ENCODE results near the gene SGSH. TPM values are rescaled to one million over a fixed set of nuclear protein-coding genes. Genes with fewer than 3 reads are reported as not detected.

Gene SGSH
- total RNA-seq, 4 donors from 2014 or later = 26.1 to 50.5 (median 34.6) TPM

GRCh38 chr17:80184423-80184714 is 35.8 kb downstream of the SGSH start:
- Histone ChIP-seq H3K9me3 (no peaks in the 10 kb centered on the region), H3K27me3 (no peaks in the 10 kb centered on the region), H3K27ac (no peak overlapping the region), H3K4me3 (no peak overlapping the region), H3K4me1 (peaks cover 0 to 16% (median 0%) of the 10 kb centered on the region in 4 donors), H3K36me3 (no peaks in the 10 kb centered on the region)
- 63 to 73% methylated on average over 4 to 9 of the region's 10 CpGs for WGBS, 2 donors
- DNase-seq (ENCODE audit: low spot score in 2 of 2) = no peak
- no peak for TF ChIP-seq CTCF (IDR thresholded peaks at IDR 0.05)
- TF ChIP-seq EP300 (IDR thresholded peaks at IDR 0.05) = no peak
- no peak for TF ChIP-seq POLR2A (IDR thresholded peaks at IDR 0.05)

- H3K27me3 ChIP-seq = no peaks in the 10 kb centered on the region
- no peak overlapping the region for H3K27ac ChIP-seq
- no peak overlapping the region for H3K4me3 ChIP-seq
- DNase-seq (ENCODE audit: low spot score in 2 of 2) = no peak
- no peaks in the 10 kb centered on the region for H3K9me3 ChIP-seq
- TF ChIP-seq EP300 (IDR thresholded peaks at IDR 0.05) (no peak), CTCF (IDR thresholded peaks at IDR 0.05) (no peak), POLR2A (IDR thresholded peaks at IDR 0.05) (no peak)
- WGBS, 2 donors = 73 to 78% methylated on average over 26 of the region's 26 CpGs
- H3K4me1 ChIP-seq = peaks cover 0 to 16% (median 0%) of the 10 kb centered on the region in 4 donors
- no peaks in the 10 kb centered on the region for H3K36me3 ChIP-seq
These were observed 36.3 kb downstream of the SGSH start for GRCh38 chr17:80183581-80184422.

- H3K27me3 ChIP-seq = no peaks in the 10 kb centered on the region
- H3K4me1 ChIP-seq = peaks cover 0 to 9% (median 0%) of the 10 kb centered on the region in 4 donors
- no peak overlapping the region for H3K4me3 ChIP-seq
- no peak for DNase-seq (ENCODE audit: low spot score in 2 of 2)
- no peaks in the 10 kb centered on the region for H3K9me3 ChIP-seq
- WGBS, 2 donors = 88 to 90% methylated on average over 12 of the region's 12 CpGs
- TF ChIP-seq EP300 (IDR thresholded peaks at IDR 0.05) (no peak), CTCF (IDR thresholded peaks at IDR 0.05) (no peak), POLR2A (IDR thresholded peaks at IDR 0.05) (no peak)
- H3K27ac ChIP-seq = no peak overlapping the region
- H3K36me3 ChIP-seq = no peaks in the 10 kb centered on the region
These were observed 37.3 kb downstream of the SGSH start for GRCh38 chr17:80182845-80183223.

GRCh38 chr17:80182118-80182844 is 37.9 kb downstream of the SGSH start:
- peaks cover 0 to 4% (median 0%) of the 10 kb centered on the region in 4 donors for H3K4me1 ChIP-seq
- no peaks in the 10 kb centered on the region for H3K9me3 ChIP-seq
- H3K27ac ChIP-seq = no peak overlapping the region
- no peaks in the 10 kb centered on the region for H3K36me3 ChIP-seq
- H3K4me3 ChIP-seq = no peak overlapping the region
- H3K27me3 ChIP-seq = no peaks in the 10 kb centered on the region
- DNase-seq (ENCODE audit: low spot score in 2 of 2) = no peak
- 88 to 90% methylated on average over 17 to 30 of the region's 30 CpGs for WGBS, 2 donors
- TF ChIP-seq EP300 (IDR thresholded peaks at IDR 0.05) (no peak), POLR2A (IDR thresholded peaks at IDR 0.05) (no peak), CTCF (IDR thresholded peaks at IDR 0.05) (no peak)

- Histone ChIP-seq H3K27me3 (no peaks in the 10 kb centered on the region), H3K27ac (no peak overlapping the region), H3K4me1 (no peaks in the 10 kb centered on the region), H3K36me3 (no peaks in the 10 kb centered on the region), H3K4me3 (no peak overlapping the region), H3K9me3 (no peaks in the 10 kb centered on the region)
- no peak for DNase-seq (ENCODE audit: low spot score in 2 of 2)
- 83 to 93% methylated on average over 12 to 17 of the region's 17 CpGs for WGBS, 2 donors
- no peak for TF ChIP-seq POLR2A (IDR thresholded peaks at IDR 0.05)
- TF ChIP-seq CTCF (IDR thresholded peaks at IDR 0.05) = no peak
- no peak for TF ChIP-seq EP300 (IDR thresholded peaks at IDR 0.05)
These were observed 38.7 kb downstream of the SGSH start for GRCh38 chr17:80181431-80181830.

Measured in tibial nerve (tissue), 4 donors.